CD4-positive, alpha-beta memory T cell (primary cell): ENCODE measurements around the gene CDK2AP2. TPM values are rescaled to one million over a fixed set of nuclear protein-coding genes. Genes with fewer than 3 reads are reported as not detected.

Experiments used
- CTCF ChIA-PET: fragments of 350-600 bp; sonication (Branson Sonifier 250); formaldehyde crosslinking; loops from one replicate; lab custom pipeline; 2021; ENCODE audit warnings: inconsistent platforms; ENCODE audit not compliant: partially characterized antibody; lab: Charles Lee
- POLR2A ChIA-PET: fragments of 350-600 bp; sonication (Branson Sonifier 250); formaldehyde crosslinking; loops from one replicate; lab custom pipeline; 2021; ENCODE audit not compliant: partially characterized antibody; lab: Charles Lee
- DNase-seq, 5 donors: peaks; one replicate each; pipeline versions ENCODE4 v3.0.0 to v3.0.0-alpha.2; 2020 to 2022; ENCODE audit warnings: mixed read lengths in 1 of 5
- H3K27ac ChIP-seq: one replicate; pipeline ENCODE4 v1.7.0; 2013; ENCODE audit warnings: low read depth, low read length
- H3K27me3 ChIP-seq: 2 replicates; pipeline ENCODE4 v1.7.0; 2013; ENCODE audit warnings: mild to moderate bottlenecking, low read length, moderate library complexity; ENCODE audit not compliant: insufficient read depth
- H3K36me3 ChIP-seq: 2 replicates; pipeline ENCODE4 v1.7.0; 2013; ENCODE audit warnings: mild to moderate bottlenecking, low read length, moderate library complexity; ENCODE audit not compliant: insufficient read depth
- H3K4me1 ChIP-seq: 2 replicates; pipeline ENCODE4 v1.7.0; 2013; ENCODE audit warnings: mild to moderate bottlenecking, low read length, moderate library complexity; ENCODE audit not compliant: insufficient read depth
- H3K4me3 ChIP-seq, 2 donors: one replicate each; pipeline ENCODE4 v1.7.0; 2013; ENCODE audit warnings: low read length in 2 of 2, mild to moderate bottlenecking in 1 of 2
- H3K9me3 ChIP-seq, 2 donors: one replicate each; pipeline ENCODE4 v1.7.0; 2013; ENCODE audit warnings: low read length in 2 of 2, control low read depth in 1 of 2; ENCODE audit not compliant: control insufficient read depth in 1 of 2
- H3K27ac Mint-ChIP-seq, 7 donors: one replicate each; pipeline ENCODE4 v1.8.0; 2020 to 2021; ENCODE audit warnings: mixed read lengths in 7 of 7, mild to moderate bottlenecking in 6 of 7, inconsistent platforms in 3 of 7, moderate library complexity in 3 of 7
- H3K27me3 Mint-ChIP-seq, 2 donors: one replicate each; pipeline ENCODE4 v1.8.0; 2020 to 2021; ENCODE audit warnings: mixed read lengths in 2 of 2
- H3K36me3 Mint-ChIP-seq, 2 donors: one replicate each; pipeline ENCODE4 v1.8.0; 2020 to 2021; ENCODE audit warnings: mixed read lengths in 2 of 2, inconsistent platforms in 1 of 2, mild to moderate bottlenecking in 1 of 2
- H3K4me1 Mint-ChIP-seq, 4 donors: one replicate each; pipeline ENCODE4 v1.8.0; 2020 to 2021; ENCODE audit warnings: mixed read lengths in 4 of 4, mild to moderate bottlenecking in 1 of 4
- H3K4me3 Mint-ChIP-seq, 8 donors: one replicate each; pipeline ENCODE4 v1.8.0; 2020 to 2021; ENCODE audit warnings: mixed read lengths in 8 of 8, mild to moderate bottlenecking in 7 of 8, moderate library complexity in 6 of 8, inconsistent platforms in 3 of 8
- H3K9me3 Mint-ChIP-seq, 8 donors: one replicate each; pipeline ENCODE4 v1.8.0; 2020 to 2021; ENCODE audit warnings: mixed read lengths in 8 of 8, mild to moderate bottlenecking in 5 of 8, inconsistent platforms in 3 of 8, moderate library complexity in 1 of 8
- intact Hi-C: fragments of 100-400 bp; cut with micrococcal nuclease; formaldehyde crosslinking; loops from one replicate; pipeline ENCODE4 v1.15.1; 2023
- polyA plus RNA-seq, 2 donors: library from polyadenylated mRNA; unstranded; fragments of 300-500 nt; fragmentation: Illumina TruSeq; gene quantifications; one replicate each; pipeline ENCODE4 v1.2.3, GENCODE V29; 2021
- total RNA-seq, 2 experiments: library from RNA; stranded (reverse); gene quantifications; one replicate each; pipeline ENCODE4 v1.2.3, GENCODE V29; 2021

The CDK2AP2 gene
- total and polyA plus RNA-seq, 4 experiments from 2014 or later: 83.3 to 152 (median 85.9) TPM

DNA sequence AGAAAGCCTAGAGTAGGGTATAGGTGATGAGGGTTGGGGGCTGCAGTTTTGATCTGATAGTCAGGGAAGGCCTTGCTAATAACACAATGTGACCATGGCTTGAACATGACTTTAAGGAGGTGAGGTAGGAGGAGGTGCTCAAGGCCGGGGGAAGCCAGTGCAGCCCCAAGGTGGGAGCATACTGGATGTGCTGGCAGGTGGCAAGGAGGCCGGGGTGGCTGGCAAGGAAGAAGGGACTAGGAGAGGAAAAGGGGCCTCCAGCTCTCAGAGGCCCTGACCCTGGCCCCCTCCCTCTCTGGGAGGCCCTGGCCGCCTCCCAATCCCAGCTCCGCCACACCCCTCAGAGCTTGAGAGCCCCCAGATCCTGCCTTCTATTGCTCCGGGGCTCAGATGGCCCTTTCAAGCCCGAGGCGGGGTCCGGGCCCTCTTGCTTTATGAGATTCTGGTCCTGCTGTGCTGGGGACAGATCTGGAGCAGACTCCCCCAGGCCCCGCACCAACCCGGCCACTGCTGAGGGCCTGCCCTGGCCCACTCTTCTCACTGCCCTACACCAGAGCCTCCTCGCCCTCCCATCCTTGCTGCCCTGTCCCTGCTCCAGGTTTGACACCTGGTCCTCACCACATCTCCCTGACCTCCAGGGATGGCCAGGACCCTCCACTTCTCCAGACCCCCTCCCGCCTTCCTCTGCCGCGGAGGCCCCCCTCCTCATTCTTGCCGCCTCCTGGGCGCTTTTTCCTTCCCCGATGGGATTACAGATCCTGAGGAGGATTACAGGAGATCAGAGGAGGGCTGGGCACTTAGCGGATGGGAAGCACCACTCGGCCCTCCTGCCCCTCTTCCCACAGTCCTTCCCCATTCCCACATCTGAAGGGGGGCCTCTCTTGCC is 4.6 kb downstream of the CDK2AP2 start:
- CTCF ChIA-PET: no interaction called here
- H3K27ac Mint-ChIP-seq: peak overlapping the region; percentile 52 to 93 (median 72)

DNA sequence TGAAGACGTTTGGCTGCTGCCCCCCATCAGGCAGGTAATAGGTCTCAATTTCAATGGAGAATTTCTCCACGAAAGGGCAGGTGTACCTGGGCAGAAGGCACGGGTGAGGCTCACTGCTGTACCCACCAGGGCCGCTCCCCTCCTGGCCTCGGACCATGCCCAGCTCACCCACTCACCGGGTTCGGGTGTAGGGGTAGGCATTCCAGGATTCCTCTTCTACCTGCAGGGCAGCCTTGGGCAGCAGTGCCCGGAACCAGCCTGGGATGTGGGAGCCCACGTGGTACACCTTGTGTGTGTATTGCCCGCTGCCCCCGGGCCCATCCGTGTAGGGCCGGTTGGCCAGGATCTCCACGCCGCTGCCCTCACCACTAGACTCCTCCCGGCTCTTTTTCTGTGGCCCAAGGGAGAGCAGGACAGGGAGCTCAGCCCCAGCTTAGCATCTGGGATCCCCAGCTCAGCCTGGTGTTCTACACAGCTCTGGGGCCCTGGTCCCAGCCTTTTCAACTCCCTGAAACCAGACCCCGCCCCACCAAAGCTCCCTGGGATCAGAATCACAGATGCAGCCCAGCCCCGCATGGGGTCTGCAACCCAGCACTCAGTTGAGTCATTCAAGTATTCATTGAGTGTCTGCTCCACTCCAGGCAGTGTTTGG is 5.5 kb downstream of the CDK2AP2 start:
- Histone ChIP-seq H3K36me3 (peaks cover 37% of the 10 kb centered on the region), H3K27me3 (no peaks in the 10 kb centered on the region), H3K4me3 (no peak overlapping the region), H3K9me3 (no peaks in the 10 kb centered on the region), H3K27ac (no peak overlapping the region), H3K4me1 (peaks cover 49% of the 10 kb centered on the region)
- peak overlapping the region in 7 of 8 donors; percentile 65 to 86 (median 79) for H3K4me3 Mint-ChIP-seq
- H3K27me3 Mint-ChIP-seq: no peaks in the 10 kb centered on the region
- POLR2A ChIA-PET: interaction anchor here (0.9 to 8.7 kb wide), 7 partner anchors 10 to 111 kb away, joined by 3 to 124 read pairs (median 7); partner anchors contain the start of genes AIP, PPP1CA, PTPRCAP and RAD9A
- CTCF ChIA-PET: no interaction called here
- H3K4me1 Mint-ChIP-seq: peaks cover 26 to 51% (median 37%) of the 10 kb centered on the region in 4 donors
- peak overlapping the region in 5 of 7 donors; percentile 29 to 93 (median 68) for H3K27ac Mint-ChIP-seq
- H3K36me3 Mint-ChIP-seq: peaks cover 12 to 48% of the 10 kb centered on the region in 2 donors
- peaks cover 0 to 2% (median 0%) of the 10 kb centered on the region in 8 donors for H3K9me3 Mint-ChIP-seq
- DNase-seq: no peak
- intact Hi-C loops: no loop called here

More for the DNA sequence above, 4.6 kb downstream of the CDK2AP2 start:
- Mint-ChIP-seq H3K4me3 (peak overlapping the region; percentile 65 to 86 (median 78)), H3K4me1 (peaks cover 26 to 60% (median 39%) of the 10 kb centered on the region in 4 donors), H3K9me3 (peaks cover 0 to 2% (median 0%) of the 10 kb centered on the region in 8 donors), H3K27me3 (no peaks in the 10 kb centered on the region), H3K36me3 (peaks cover 12 to 42% of the 10 kb centered on the region in 2 donors)
- Histone ChIP-seq H3K4me3 (peak overlapping the region in 1 of 2 donors; percentile 34), H3K36me3 (peaks cover 37% of the 10 kb centered on the region), H3K9me3 (no peaks in the 10 kb centered on the region), H3K4me1 (peaks cover 53% of the 10 kb centered on the region), H3K27ac (peak overlapping the region; percentile 93), H3K27me3 (no peaks in the 10 kb centered on the region)
- POLR2A ChIA-PET: interaction anchor here (1.1 to 8.7 kb wide), 8 partner anchors 11 to 112 kb away, joined by 3 to 124 read pairs (median 6); partner anchors contain the start of genes AIP, PPP1CA, PTPRCAP and RAD9A
- no peak for DNase-seq
- intact Hi-C loops: no loop called here

DNA sequence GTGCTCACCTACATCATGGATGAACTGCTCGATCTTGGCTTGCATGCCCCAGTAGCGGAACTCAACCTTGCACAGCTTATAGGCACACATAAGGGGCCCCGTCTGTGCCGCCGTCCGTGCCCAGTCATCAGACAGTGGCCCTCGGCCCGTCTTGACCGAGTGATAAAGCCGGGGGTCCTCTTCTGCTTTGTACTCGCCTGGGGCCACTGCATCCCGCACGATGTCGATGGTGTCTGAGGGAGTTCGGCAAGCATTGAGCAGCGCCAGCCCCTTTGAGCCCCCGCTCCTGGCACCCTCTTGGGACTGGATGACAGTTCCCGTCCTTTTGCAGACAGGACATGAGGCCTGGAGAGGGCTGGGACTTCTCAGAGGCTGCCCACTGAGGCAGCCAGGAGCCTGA is 6.1 kb downstream of the CDK2AP2 start:
- intact Hi-C loops: no loop called here
- CTCF ChIA-PET: no interaction called here
- Histone ChIP-seq H3K9me3 (no peaks in the 10 kb centered on the region), H3K27me3 (no peaks in the 10 kb centered on the region), H3K27ac (peak overlapping the region; percentile 17), H3K4me1 (peaks cover 43% of the 10 kb centered on the region), H3K36me3 (peaks cover 34% of the 10 kb centered on the region), H3K4me3 (no peak overlapping the region)
- Mint-ChIP-seq H3K27me3 (no peaks in the 10 kb centered on the region), H3K27ac (peak overlapping the region in 1 of 7 donors; percentile 64), H3K36me3 (peaks cover 12 to 50% of the 10 kb centered on the region in 2 donors), H3K9me3 (peaks cover 0 to 2% (median 0%) of the 10 kb centered on the region in 8 donors), H3K4me3 (peak overlapping the region in 1 of 8 donors; percentile 15), H3K4me1 (peaks cover 21 to 45% (median 31%) of the 10 kb centered on the region in 4 donors)
- POLR2A ChIA-PET: interaction anchor here (0.9 to 8.7 kb wide), 5 partner anchors 9 to 99 kb away, joined by 3 to 124 read pairs (median 40); partner anchors contain the start of genes AIP, PPP1CA and TBC1D10C
- DNase-seq: no peak

DNA sequence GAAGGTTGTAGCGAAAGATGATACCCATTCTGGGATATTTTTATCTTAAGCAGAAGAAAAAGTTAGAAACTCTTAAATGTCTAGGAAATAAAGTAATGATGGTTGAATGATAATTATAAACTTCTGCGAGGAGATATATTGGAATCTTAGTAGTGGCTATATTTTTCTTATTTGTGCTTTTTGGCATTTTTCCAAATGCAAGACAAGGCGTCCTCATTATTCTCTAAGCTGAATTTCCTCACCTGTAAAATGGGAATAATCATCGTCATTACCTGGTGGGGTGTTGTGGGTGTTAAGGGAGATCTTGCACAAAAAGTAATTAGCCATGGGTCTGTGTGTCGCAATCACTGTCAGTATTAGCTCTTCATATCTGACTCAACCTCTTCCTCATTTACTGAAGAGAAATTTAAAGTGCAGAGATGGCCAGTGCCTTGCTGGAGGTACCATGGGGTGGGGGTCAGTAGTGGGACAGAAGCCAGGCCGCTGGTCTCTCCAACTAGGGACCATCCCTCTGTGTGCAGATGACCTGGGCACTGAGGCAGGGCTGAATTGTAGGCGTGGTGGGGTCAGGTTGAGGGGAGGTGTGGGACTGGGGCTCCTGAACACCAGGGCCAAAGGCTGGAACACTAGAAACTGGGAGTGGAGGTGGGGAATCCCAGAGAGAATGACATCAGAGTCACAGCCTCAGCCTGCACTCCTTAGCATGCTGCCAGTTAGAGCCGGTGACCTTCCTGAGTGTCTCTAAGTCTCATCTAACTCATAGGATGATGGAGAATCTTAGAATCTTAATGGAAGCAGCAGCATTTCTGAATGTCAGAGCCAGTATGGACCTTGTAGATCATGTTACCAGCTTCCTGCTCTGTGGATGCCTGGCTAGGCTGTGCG is 6.9 kb downstream of the CDK2AP2 start:
- intact Hi-C loops: no loop called here
- H3K9me3 ChIP-seq: no peaks in the 10 kb centered on the region
- Mint-ChIP-seq H3K27me3 (no peaks in the 10 kb centered on the region), H3K4me3 (peak overlapping the region in 2 of 8 donors; percentile 30 to 64), H3K9me3 (peaks cover 0 to 2% (median 0%) of the 10 kb centered on the region in 8 donors), H3K4me1 (peaks cover 16 to 37% (median 25%) of the 10 kb centered on the region in 4 donors), H3K36me3 (peaks cover 12 to 48% of the 10 kb centered on the region in 2 donors), H3K27ac (peak overlapping the region in 6 of 7 donors; percentile 26 to 87 (median 66))
- H3K36me3 ChIP-seq: peaks cover 31% of the 10 kb centered on the region
- H3K4me3 ChIP-seq: no peak overlapping the region
- H3K4me1 ChIP-seq: peaks cover 36% of the 10 kb centered on the region
- peak overlapping the region; percentile 17 for H3K27ac ChIP-seq
- no peaks in the 10 kb centered on the region for H3K27me3 ChIP-seq
- CTCF ChIA-PET: no interaction called here
- POLR2A ChIA-PET: interaction anchor here (0.6 to 8.7 kb wide), 8 partner anchors 9 to 158 kb away, joined by 3 to 124 read pairs (median 5); partner anchors contain the start of genes AIP, PPP1CA and TBC1D10C
- DNase-seq: no peak

DNA sequence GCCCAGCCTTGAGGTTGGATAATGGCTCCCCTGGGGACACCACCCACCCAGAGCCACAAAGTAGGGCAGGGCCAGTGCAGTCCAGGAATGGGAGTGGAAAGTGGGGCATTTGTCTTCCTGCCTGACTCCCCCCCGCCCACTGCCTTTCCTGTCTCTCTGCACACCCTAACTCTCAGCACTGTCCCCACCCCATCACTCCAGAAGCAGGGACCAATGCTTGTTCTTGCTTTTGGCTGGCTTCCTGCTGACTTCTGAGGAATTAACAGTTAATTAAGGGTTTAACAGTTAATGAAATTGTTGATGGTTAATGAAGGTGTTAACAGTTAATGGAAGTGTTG is 7.5 kb downstream of the CDK2AP2 start:
- peaks cover 29% of the 10 kb centered on the region for H3K4me1 ChIP-seq
- H3K4me3 ChIP-seq: no peak overlapping the region
- H3K27me3 ChIP-seq: no peaks in the 10 kb centered on the region
- POLR2A ChIA-PET: interaction anchor here (0.6 to 8.7 kb wide), 7 partner anchors 8 to 158 kb away, joined by 3 to 124 read pairs (median 6); partner anchors contain the start of genes AIP, PPP1CA and TBC1D10C
- CTCF ChIA-PET: interaction anchor here (1.3 kb wide), 1 partner anchor 154 kb away, joined by 3 read pairs; no protein-coding TSS in a partner anchor
- intact Hi-C loops: no loop called here
- Mint-ChIP-seq H3K4me1 (peaks cover 14 to 31% (median 21%) of the 10 kb centered on the region in 4 donors), H3K36me3 (peaks cover 12 to 47% of the 10 kb centered on the region in 2 donors), H3K27me3 (no peaks in the 10 kb centered on the region), H3K4me3 (no peak overlapping the region), H3K27ac (peak overlapping the region in 5 of 7 donors; percentile 26 to 87 (median 68)), H3K9me3 (peaks cover 0 to 1% (median 0%) of the 10 kb centered on the region in 8 donors)
- H3K9me3 ChIP-seq: no peaks in the 10 kb centered on the region
- H3K27ac ChIP-seq: no peak overlapping the region
- DNase-seq: no peak
- H3K36me3 ChIP-seq: peaks cover 35% of the 10 kb centered on the region

DNA sequence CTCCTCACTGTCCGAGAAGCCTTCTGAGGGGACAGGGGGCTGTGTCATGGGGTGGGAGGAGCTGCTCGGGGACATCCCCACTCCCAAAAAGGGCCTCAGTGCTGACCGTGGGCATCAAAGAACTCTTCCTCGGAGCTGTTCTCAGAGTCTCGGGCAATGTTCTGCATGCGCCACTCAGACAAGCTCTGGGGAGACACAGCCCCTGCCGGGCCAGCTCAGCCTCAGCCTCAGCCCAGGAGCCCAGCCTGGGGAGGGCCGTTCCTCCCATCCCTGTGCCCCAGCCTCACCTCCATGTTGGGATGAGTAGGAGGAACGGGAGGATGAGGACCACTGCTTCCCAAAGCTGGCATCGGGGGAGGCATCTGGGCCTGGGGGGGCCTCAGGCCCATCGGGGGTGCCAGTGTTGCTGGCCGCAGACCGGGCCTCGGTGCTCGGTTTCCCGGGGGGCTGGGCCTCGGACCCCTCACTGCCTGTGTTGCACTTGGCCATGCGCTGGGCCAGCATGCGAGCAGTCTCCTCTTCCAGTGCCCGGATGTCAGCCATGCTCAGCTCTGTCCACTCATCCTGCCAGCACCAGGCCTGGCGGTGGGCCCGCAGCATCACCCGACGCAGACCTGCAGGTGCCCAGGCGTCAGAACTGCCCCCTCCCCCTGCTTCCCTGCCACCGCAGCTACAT is 8.0 kb downstream of the CDK2AP2 start:
- Histone ChIP-seq H3K27me3 (no peaks in the 10 kb centered on the region), H3K36me3 (peaks cover 35% of the 10 kb centered on the region), H3K4me3 (no peak overlapping the region), H3K9me3 (no peaks in the 10 kb centered on the region), H3K27ac (no peak overlapping the region), H3K4me1 (peaks cover 27% of the 10 kb centered on the region)
- Mint-ChIP-seq H3K9me3 (no peaks in the 10 kb centered on the region), H3K4me3 (no peak overlapping the region), H3K27me3 (no peaks in the 10 kb centered on the region), H3K4me1 (peaks cover 14 to 29% (median 20%) of the 10 kb centered on the region in 4 donors), H3K36me3 (peaks cover 12 to 46% of the 10 kb centered on the region in 2 donors), H3K27ac (peak overlapping the region in 3 of 7 donors; percentile 25 to 74 (median 55))
- POLR2A ChIA-PET: interaction anchor here (1.5 to 8.7 kb wide), 5 partner anchors 8 to 97 kb away, joined by 3 to 124 read pairs (median 7); partner anchors contain the start of genes AIP, PPP1CA and TBC1D10C
- no peak for DNase-seq
- intact Hi-C loops: no loop called here
- CTCF ChIA-PET: interaction anchor here (1.3 kb wide), 1 partner anchor 153 kb away, joined by 3 read pairs; no protein-coding TSS in a partner anchor
